ENCODE measurements around the gene LAMA3.

- TF ChIP-seq RFX5 (IDR thresholded peaks at IDR 0.05; ENCODE audit: low read length) = no peak
- TF ChIP-seq EZH2phosphoT487 (IDR thresholded peaks at IDR 0.05; ENCODE audit: borderline replicate concordance, low read depth) = no peak
- TF ChIP-seq CTCF (IDR thresholded peaks at IDR 0.05) = no peak
- no peak for TF ChIP-seq USF2 (IDR thresholded peaks at IDR 0.05; ENCODE audit: borderline replicate concordance, low read depth, low read length)
Observed at GRCh38 chr18:23833714-23834113, 144.5 kb downstream of the LAMA3 start.

Data from SK-N-SH (cell line).